ENCODE data around the gene CYBB. TPM values are rescaled to one million over a fixed set of nuclear protein-coding genes. Genes with fewer than 3 reads are reported as not detected.

Gene CYBB
- total RNA-seq, 1 donor from 2014 or later, result not detected

- no peak overlapping the region for H3K4me3 ChIP-seq (ENCODE audit: low read depth, low read length)
- no peak for TF ChIP-seq CTCF (conservative IDR thresholded peaks at IDR 0.05; ENCODE audit: low read depth, low read length)
- no peak for DNase-seq (ENCODE audit: low read depth)
Measured at GRCh38 chrX:37815366-37815765, 35.5 kb downstream of the CYBB start.

- H3K4me3 ChIP-seq (ENCODE audit: low read depth, low read length), result no peak overlapping the region
- no peak for DNase-seq (ENCODE audit: low read depth)
- TF ChIP-seq CTCF (conservative IDR thresholded peaks at IDR 0.05; ENCODE audit: low read depth, low read length), result no peak
Measured at GRCh38 chrX:37816766-37817165, 36.9 kb downstream of the CYBB start.

- TF ChIP-seq CTCF (conservative IDR thresholded peaks at IDR 0.05; ENCODE audit: low read depth, low read length), result no peak
- no peak overlapping the region for H3K4me3 ChIP-seq (ENCODE audit: low read depth, low read length)
- no peak for DNase-seq (ENCODE audit: low read depth)
Measured at GRCh38 chrX:37817176-37817575, 37.3 kb downstream of the CYBB start.

GRCh38 chrX:37817579-37817978 lies 37.7 kb downstream of the CYBB start:
- no peak overlapping the region for H3K4me3 ChIP-seq (ENCODE audit: low read depth, low read length)
- no peak for DNase-seq (ENCODE audit: low read depth)
- no peak for TF ChIP-seq CTCF (conservative IDR thresholded peaks at IDR 0.05; ENCODE audit: low read depth, low read length)

GRCh38 chrX:37818031-37818430 lies 38.2 kb downstream of the CYBB start:
- no peak for TF ChIP-seq CTCF (conservative IDR thresholded peaks at IDR 0.05; ENCODE audit: low read depth, low read length)

GRCh38 chrX:37820646-37821045 lies 40.8 kb downstream of the CYBB start:
- no peak overlapping the region for H3K4me3 ChIP-seq (ENCODE audit: low read depth, low read length)
- no peak for DNase-seq (ENCODE audit: low read depth)
- TF ChIP-seq CTCF (conservative IDR thresholded peaks at IDR 0.05; ENCODE audit: low read depth, low read length), result no peak

More at GRCh38 chrX:37818031-37818430, 38.2 kb downstream of the CYBB start:
- H3K4me3 ChIP-seq (ENCODE audit: low read depth, low read length), result no peak overlapping the region
- DNase-seq (ENCODE audit: low read depth), result no peak

- no peak overlapping the region for H3K4me3 ChIP-seq (ENCODE audit: low read depth, low read length)
- no peak for DNase-seq (ENCODE audit: low read depth)
- no peak for TF ChIP-seq CTCF (conservative IDR thresholded peaks at IDR 0.05; ENCODE audit: low read depth, low read length)
Measured at GRCh38 chrX:37824491-37825214, 44.8 kb downstream of the CYBB start.

All from epithelial cell of proximal tubule (primary cell).